ENCODE data around the gene MBTD1. TPM values are rescaled to one million over a fixed set of nuclear protein-coding genes. Genes with fewer than 3 reads are reported as not detected.
A peak's percentile ranks its signal among the peaks of the same experiment; 100 is the strongest.

Gene MBTD1
- total RNA-seq, 6 donors from 2014 or later = 9.6 to 37.7 (median 14.1) TPM

DNA sequence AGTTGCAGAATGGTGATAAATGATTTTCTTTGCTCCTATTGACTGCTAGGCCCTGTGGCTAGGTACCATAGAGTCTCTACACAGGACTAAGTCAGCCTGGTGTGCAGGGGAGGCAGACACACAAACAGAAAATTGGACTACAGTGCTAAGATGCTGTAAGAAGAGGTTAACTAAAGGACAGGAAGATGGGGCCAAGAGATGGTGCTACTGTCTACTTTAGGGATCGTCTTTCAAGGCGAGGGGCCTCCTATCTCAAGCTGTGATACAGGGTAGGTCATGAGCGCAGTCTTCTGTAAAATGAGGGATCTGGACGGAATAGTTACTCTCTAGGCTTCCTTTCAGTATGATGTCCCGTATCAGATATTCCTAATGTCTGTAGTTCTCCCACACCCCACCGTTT lies 105.7 kb downstream of the MBTD1 start:
- no peaks in the 10 kb centered on the region for H3K9me3 ChIP-seq
- ATAC-seq (ENCODE audit: low FRiP score in 2 of 2) = no peak
- no peak for TF ChIP-seq EP300 (IDR thresholded peaks at IDR 0.05)
- no peak for TF ChIP-seq POLR2A (IDR thresholded peaks at IDR 0.05)
- TF ChIP-seq, protein P1, sequence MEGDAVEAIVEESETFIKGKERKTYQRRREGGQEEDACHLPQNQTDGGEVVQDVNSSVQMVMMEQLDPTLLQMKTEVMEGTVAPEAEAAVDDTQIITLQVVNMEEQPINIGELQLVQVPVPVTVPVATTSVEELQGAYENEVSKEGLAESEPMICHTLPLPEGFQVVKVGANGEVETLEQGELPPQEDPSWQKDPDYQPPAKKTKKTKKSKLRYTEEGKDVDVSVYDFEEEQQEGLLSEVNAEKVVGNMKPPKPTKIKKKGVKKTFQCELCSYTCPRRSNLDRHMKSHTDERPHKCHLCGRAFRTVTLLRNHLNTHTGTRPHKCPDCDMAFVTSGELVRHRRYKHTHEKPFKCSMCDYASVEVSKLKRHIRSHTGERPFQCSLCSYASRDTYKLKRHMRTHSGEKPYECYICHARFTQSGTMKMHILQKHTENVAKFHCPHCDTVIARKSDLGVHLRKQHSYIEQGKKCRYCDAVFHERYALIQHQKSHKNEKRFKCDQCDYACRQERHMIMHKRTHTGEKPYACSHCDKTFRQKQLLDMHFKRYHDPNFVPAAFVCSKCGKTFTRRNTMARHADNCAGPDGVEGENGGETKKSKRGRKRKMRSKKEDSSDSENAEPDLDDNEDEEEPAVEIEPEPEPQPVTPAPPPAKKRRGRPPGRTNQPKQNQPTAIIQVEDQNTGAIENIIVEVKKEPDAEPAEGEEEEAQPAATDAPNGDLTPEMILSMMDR (IDR thresholded peaks at IDR 0.05) = no peak
- TF ChIP-seq POLR2AphosphoS5 (IDR thresholded peaks at IDR 0.05) = no peak
- 15 to 20% methylated on average over 6 of the region's 6 CpGs for WGBS, 2 donors
- no peak for DNase-seq
- peak overlapping the region; percentile 56 to 89 (median 74) for H3K4me3 ChIP-seq
- peaks cover 0 to 18% (median 0%) of the 10 kb centered on the region in 4 donors for H3K36me3 ChIP-seq
- peaks cover 14 to 21% (median 18%) of the 10 kb centered on the region in 4 donors for H3K4me1 ChIP-seq
- H3K27me3 ChIP-seq = no peaks in the 10 kb centered on the region
- H3K27ac ChIP-seq = peak overlapping the region in 3 of 4 donors; percentile 58 to 89 (median 76)

DNA sequence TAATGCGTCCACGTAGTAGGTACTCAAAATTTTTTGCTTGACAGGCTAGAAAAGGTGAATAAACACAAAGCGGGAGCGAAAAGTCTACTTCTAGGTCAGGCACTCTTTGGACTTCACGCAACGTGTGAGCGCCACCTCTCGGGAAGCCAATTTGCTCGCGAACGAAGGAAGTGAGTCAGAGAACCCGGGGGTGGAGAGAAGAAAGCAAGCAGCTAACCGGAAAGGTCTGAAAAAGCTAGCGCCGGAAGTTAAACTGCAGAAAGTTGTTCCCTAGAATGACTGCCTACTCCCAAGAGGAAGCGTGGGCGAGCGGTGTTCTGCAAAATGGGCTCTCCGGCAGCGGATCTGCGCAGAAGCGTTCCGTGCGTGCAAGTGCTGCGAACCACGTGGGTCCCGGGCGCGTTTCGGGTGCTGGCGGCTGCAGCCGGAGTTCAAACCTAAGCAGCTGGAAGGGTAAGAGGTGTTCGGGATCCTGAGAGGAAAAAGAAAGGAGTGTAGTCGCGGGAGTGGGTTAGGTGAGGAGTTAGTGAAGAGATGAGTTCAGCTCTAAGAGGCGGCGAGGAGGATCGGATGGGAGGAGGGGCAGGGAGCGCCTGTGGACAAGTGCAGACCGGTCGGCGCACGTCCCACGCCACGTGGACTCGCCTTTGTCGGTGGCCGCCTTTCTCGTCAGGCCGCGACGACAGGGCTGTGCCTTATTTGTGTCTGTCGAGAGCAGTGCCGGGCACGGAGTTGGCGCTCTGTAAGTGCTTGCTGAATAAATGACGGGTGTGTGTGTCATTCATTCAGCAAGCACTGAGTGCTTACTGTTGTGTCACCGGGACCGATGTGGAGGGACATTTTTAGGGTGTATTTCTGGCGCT lies 106.4 kb downstream of the MBTD1 start, which contains the start of gene NME1:
TSS of gene NME1 (plus strand) at position 350 of the 863 bp plus-strand sequence. CDS start 2,096 bp downstream, outside the sequence.
- ATAC-seq (ENCODE audit: low FRiP score in 2 of 2) (peak; percentile 98 to 99), DNase-seq (peak; percentile 97 to 98)
- peak; percentile 88 to 89 for TF ChIP-seq POLR2AphosphoS5 (IDR thresholded peaks at IDR 0.05)
- peak in 1 of 4 donors; percentile 25 for TF ChIP-seq POLR2A (IDR thresholded peaks at IDR 0.05)
- TF ChIP-seq, protein P1 (IDR thresholded peaks at IDR 0.05) = peak; percentile 68 to 83 (median 70)
- TF ChIP-seq EP300 (IDR thresholded peaks at IDR 0.05) = peak in 2 of 4 donors; percentile 3 to 59
- peak within 1 kb of the TSS; percentile 56 to 89 (median 74) for H3K4me3 ChIP-seq
- WGBS, 2 donors = 0 to 1% methylated on average over 60 of the region's 60 CpGs
- H3K27me3 ChIP-seq = no peaks in the 10 kb centered on the region
- H3K27ac ChIP-seq = peak within 1 kb of the TSS; percentile 76 to 89 (median 80)
- H3K9me3 ChIP-seq = no peaks in the 10 kb centered on the region
- H3K36me3 ChIP-seq = peaks cover 0 to 12% (median 0%) of the 10 kb centered on the region in 4 donors
- peaks cover 14 to 21% (median 18%) of the 10 kb centered on the region in 4 donors for H3K4me1 ChIP-seq

DNA sequence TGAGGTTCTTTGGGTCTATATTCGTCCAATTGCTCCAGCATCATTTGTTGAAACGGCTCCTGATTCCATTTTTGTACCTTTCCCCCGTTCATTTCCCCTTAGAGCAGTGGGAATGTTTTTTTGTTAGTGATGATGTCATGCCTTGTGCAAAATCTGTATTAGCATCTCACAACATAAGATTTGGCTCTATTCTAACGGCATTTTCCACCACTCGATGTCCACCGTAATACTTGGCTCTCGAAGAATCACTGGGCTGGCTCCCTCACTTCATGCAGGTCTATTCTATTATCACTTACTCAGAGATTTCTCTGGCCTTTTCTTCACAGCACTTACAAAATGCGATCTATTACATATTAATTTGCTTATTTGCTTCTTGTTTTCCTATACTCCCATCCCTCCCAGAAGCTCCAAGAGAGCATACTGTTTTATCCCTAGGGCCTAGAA lies 107.1 kb downstream of the MBTD1 start:
- Histone ChIP-seq H3K4me3 (peak overlapping the region in 3 of 4 donors; percentile 56 to 87 (median 60)), H3K4me1 (peaks cover 14 to 21% (median 18%) of the 10 kb centered on the region in 4 donors), H3K36me3 (peaks cover 0 to 8% (median 0%) of the 10 kb centered on the region in 4 donors), H3K9me3 (no peaks in the 10 kb centered on the region), H3K27ac (peak overlapping the region; percentile 76 to 89 (median 80)), H3K27me3 (no peaks in the 10 kb centered on the region)
- no peak for TF ChIP-seq POLR2A (IDR thresholded peaks at IDR 0.05)
- no peak for TF ChIP-seq EP300 (IDR thresholded peaks at IDR 0.05)
- TF ChIP-seq POLR2AphosphoS5 (IDR thresholded peaks at IDR 0.05) = no peak
- TF ChIP-seq, protein P1 (IDR thresholded peaks at IDR 0.05) = no peak
- WGBS, 2 donors = 19 to 25% methylated on average over 8 of the region's 8 CpGs
- ATAC-seq (ENCODE audit: low FRiP score in 2 of 2) = peak in 1 of 2 donors; percentile 30
- DNase-seq = no peak

DNA sequence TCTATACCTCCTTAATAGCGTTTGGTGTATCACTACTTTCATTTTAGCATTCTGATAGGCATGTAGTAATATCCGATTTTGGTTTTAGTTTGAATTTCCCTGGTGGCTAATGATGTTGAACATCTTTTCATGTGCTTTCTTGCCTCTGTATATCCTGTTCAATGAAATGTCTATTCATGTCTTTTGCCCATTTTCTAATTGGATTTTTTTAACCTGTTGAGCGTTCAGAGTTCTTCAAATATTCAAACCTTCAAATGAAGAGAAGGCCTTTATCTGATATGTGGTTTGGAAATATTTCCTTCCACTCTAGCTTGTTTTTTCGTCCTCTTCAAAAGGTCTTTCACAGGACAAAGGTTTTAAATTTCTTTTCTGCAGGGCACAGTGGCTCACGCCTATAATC lies 108.9 kb downstream of the MBTD1 start:
- no peak for DNase-seq
- 83 to 88% methylated on average over 5 of the region's 5 CpGs for WGBS, 2 donors

More for the DNA sequence above, 108.9 kb downstream of the MBTD1 start:
- Histone ChIP-seq H3K9me3 (no peaks in the 10 kb centered on the region), H3K36me3 (no peaks in the 10 kb centered on the region), H3K27ac (no peak overlapping the region), H3K4me1 (peaks cover 14 to 21% (median 18%) of the 10 kb centered on the region in 4 donors), H3K4me3 (no peak overlapping the region), H3K27me3 (no peaks in the 10 kb centered on the region)
- no peak for ATAC-seq (ENCODE audit: low FRiP score in 2 of 2)
- TF ChIP-seq EP300 (IDR thresholded peaks at IDR 0.05) (no peak), POLR2AphosphoS5 (IDR thresholded peaks at IDR 0.05) (no peak), POLR2A (IDR thresholded peaks at IDR 0.05) (no peak)
- TF ChIP-seq, protein P1 (IDR thresholded peaks at IDR 0.05) = no peak

All from upper lobe of left lung (tissue), 6 donors.